Mammary epithelial cell (primary cell): ENCODE results near the gene SKI.
"Not testable (repeated sequence)": the region's sequence is repeated elsewhere in the genome, so short reads cannot be mapped to it uniquely, and the experiment has no call there.

Experiments
- EZH2 ChIP-seq: IDR thresholded peaks from 2 replicates; pipeline ENCODE4 v1.6.1; 2012; ENCODE audit warnings: low read length, inconsistent platforms, borderline replicate concordance
- TF ChIP-seq, protein P1 (sequence below), 2 donors: IDR thresholded peaks in 1 of 2; conservative IDR thresholded peaks in 1 of 2; 2 replicates each; pipeline ENCODE4 v1.5.1; 2011 to 2012; ENCODE audit warnings: inconsistent platforms in 2 of 2, low read length in 2 of 2, mild to moderate bottlenecking in 2 of 2, control low read depth in 1 of 2, low read depth in 1 of 2; ENCODE audit not compliant: insufficient read depth in 1 of 2; ENCODE audit errors: extremely low read depth in 1 of 2

DNA sequence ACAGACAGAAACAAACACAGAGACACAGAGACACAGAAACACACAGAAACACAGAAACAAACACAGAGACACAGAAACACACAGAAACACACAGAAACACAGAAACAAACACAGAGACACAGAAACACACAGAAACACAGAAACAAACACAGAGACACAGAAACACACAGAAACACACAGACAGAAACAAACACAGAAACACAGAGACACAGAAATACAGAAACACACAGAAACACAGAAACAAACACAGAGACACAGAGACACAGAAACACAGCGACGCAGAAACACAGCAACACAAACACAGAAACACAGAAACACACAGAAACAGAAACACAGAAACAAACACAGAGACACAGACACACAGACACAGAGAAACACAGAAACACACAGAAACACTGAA lies 99.0 kb downstream of the SKI start:
- TF ChIP-seq, protein P1, sequence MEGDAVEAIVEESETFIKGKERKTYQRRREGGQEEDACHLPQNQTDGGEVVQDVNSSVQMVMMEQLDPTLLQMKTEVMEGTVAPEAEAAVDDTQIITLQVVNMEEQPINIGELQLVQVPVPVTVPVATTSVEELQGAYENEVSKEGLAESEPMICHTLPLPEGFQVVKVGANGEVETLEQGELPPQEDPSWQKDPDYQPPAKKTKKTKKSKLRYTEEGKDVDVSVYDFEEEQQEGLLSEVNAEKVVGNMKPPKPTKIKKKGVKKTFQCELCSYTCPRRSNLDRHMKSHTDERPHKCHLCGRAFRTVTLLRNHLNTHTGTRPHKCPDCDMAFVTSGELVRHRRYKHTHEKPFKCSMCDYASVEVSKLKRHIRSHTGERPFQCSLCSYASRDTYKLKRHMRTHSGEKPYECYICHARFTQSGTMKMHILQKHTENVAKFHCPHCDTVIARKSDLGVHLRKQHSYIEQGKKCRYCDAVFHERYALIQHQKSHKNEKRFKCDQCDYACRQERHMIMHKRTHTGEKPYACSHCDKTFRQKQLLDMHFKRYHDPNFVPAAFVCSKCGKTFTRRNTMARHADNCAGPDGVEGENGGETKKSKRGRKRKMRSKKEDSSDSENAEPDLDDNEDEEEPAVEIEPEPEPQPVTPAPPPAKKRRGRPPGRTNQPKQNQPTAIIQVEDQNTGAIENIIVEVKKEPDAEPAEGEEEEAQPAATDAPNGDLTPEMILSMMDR (conservative IDR thresholded peaks at IDR 0.05 in 1 of 2, IDR thresholded peaks at IDR 0.05 in 1 of 2; ENCODE audit: extremely low read depth in 1 of 2, insufficient read depth in 1 of 2, low read depth in 1 of 2, low read length in 2 of 2): not testable (repeated sequence)
- TF ChIP-seq EZH2: not testable (repeated sequence)
